Progenitor cell of endocrine pancreas (in vitro differentiated cells): ENCODE results near the gene RAB25. TPM values are rescaled to one million over a fixed set of nuclear protein-coding genes. Genes with fewer than 3 reads are reported as not detected.

Source experiments
- DNase-seq: peaks from one replicate; pipeline ENCODE4 v3.0.0; 2021; ENCODE audit warnings: low spot score; ENCODE audit not compliant: unreplicated experiment
- H3K27ac Mint-ChIP-seq: 2 replicates; pipeline ENCODE4 v1.8.0; 2021; ENCODE audit warnings: mild to moderate bottlenecking, moderate library complexity, mixed read lengths
- H3K27me3 Mint-ChIP-seq: 2 replicates; pipeline ENCODE4 v1.8.0; 2021; ENCODE audit warnings: mixed read lengths
- H3K36me3 Mint-ChIP-seq: 2 replicates; pipeline ENCODE4 v1.8.0; 2022; ENCODE audit warnings: mixed read lengths; ENCODE audit not compliant: insufficient read depth
- H3K4me1 Mint-ChIP-seq: 2 replicates; pipeline ENCODE4 v1.8.0; 2021; ENCODE audit warnings: low read depth, mixed read lengths
- H3K4me3 Mint-ChIP-seq: 2 replicates; pipeline ENCODE4 v1.8.0; 2021; ENCODE audit warnings: low read depth, mild to moderate bottlenecking, moderate library complexity, mixed read lengths
- H3K9me3 Mint-ChIP-seq: 2 replicates; pipeline ENCODE4 v1.8.0; 2021; ENCODE audit warnings: low read depth, mixed read lengths
- CTCF ChIP-seq: fragments of 200-600 bp; sonication (generic); IDR thresholded peaks from one replicate; pipeline ENCODE4 v1.5.0; 2021; ENCODE audit warnings: antibody characterized with exemption, mild to moderate bottlenecking; ENCODE audit not compliant: unreplicated experiment
- total RNA-seq: library from RNA; stranded (reverse); gene quantifications from 2 replicates; pipeline ENCODE4 v1.2.1, GENCODE V29; 2021

The RAB25 gene
- total RNA-seq, 1 donor from 2014 or later, result 93.8 TPM

GRCh38 chr1:156091610-156092009, 30.6 kb downstream of the RAB25 start:
- TF ChIP-seq CTCF, result no peak
- H3K4me3 Mint-ChIP-seq, result no peak overlapping the region
- H3K27me3 Mint-ChIP-seq, result no peaks in the 10 kb centered on the region
- H3K9me3 Mint-ChIP-seq, result no peaks in the 10 kb centered on the region
- peaks cover 13% of the 10 kb centered on the region for H3K4me1 Mint-ChIP-seq
- H3K27ac Mint-ChIP-seq, result no peak overlapping the region
- no peak for DNase-seq
- peaks cover 12% of the 10 kb centered on the region for H3K36me3 Mint-ChIP-seq

- TF ChIP-seq CTCF, result no peak
- no peaks in the 10 kb centered on the region for H3K9me3 Mint-ChIP-seq
- H3K36me3 Mint-ChIP-seq, result peaks cover 14% of the 10 kb centered on the region
- DNase-seq, result no peak
- H3K4me1 Mint-ChIP-seq, result peaks cover 11% of the 10 kb centered on the region
- no peaks in the 10 kb centered on the region for H3K27me3 Mint-ChIP-seq
- H3K27ac Mint-ChIP-seq, result peak overlapping the region; percentile 87
- no peak overlapping the region for H3K4me3 Mint-ChIP-seq
Observed at GRCh38 chr1:156095906-156096508, 35.0 kb downstream of the RAB25 start.

- H3K9me3 Mint-ChIP-seq, result no peaks in the 10 kb centered on the region
- H3K4me1 Mint-ChIP-seq, result peaks cover 14% of the 10 kb centered on the region
- H3K36me3 Mint-ChIP-seq, result peaks cover 14% of the 10 kb centered on the region
- peak; percentile 72 for DNase-seq
- no peaks in the 10 kb centered on the region for H3K27me3 Mint-ChIP-seq
- no peak overlapping the region for H3K4me3 Mint-ChIP-seq
- H3K27ac Mint-ChIP-seq, result no peak overlapping the region
- TF ChIP-seq CTCF, result peak; percentile 93
Observed at GRCh38 chr1:156096640-156097391, 35.9 kb downstream of the RAB25 start.

- TF ChIP-seq CTCF, result no peak
- no peak overlapping the region for H3K27ac Mint-ChIP-seq
- no peaks in the 10 kb centered on the region for H3K9me3 Mint-ChIP-seq
- peaks cover 13% of the 10 kb centered on the region for H3K36me3 Mint-ChIP-seq
- no peak for DNase-seq
- H3K4me1 Mint-ChIP-seq, result peaks cover 13% of the 10 kb centered on the region
- H3K27me3 Mint-ChIP-seq, result no peaks in the 10 kb centered on the region
- H3K4me3 Mint-ChIP-seq, result no peak overlapping the region
Observed at GRCh38 chr1:156097499-156098178, 36.7 kb downstream of the RAB25 start.

GRCh38 chr1:156098784-156099183, 37.8 kb downstream of the RAB25 start:
- no peaks in the 10 kb centered on the region for H3K27me3 Mint-ChIP-seq
- no peak for DNase-seq
- no peak for TF ChIP-seq CTCF
- peaks cover 22% of the 10 kb centered on the region for H3K4me1 Mint-ChIP-seq
- H3K27ac Mint-ChIP-seq, result no peak overlapping the region
- peaks cover 12% of the 10 kb centered on the region for H3K36me3 Mint-ChIP-seq
- no peak overlapping the region for H3K4me3 Mint-ChIP-seq
- H3K9me3 Mint-ChIP-seq, result no peaks in the 10 kb centered on the region
